TTC549 (cell line): ENCODE results near the gene MCTP1.
"Not testable (repeated sequence)": the region's sequence is repeated elsewhere in the genome, so short reads cannot be mapped to it uniquely, and the experiment has no call there.

ENCODE experiments used
- FAIRE-seq: peaks from 2 replicates; lab custom pipeline; 2012; peaks lifted over from hg19 to GRCh38; lab: Jason Lieb, UNC

MCTP1 gene

DNA sequence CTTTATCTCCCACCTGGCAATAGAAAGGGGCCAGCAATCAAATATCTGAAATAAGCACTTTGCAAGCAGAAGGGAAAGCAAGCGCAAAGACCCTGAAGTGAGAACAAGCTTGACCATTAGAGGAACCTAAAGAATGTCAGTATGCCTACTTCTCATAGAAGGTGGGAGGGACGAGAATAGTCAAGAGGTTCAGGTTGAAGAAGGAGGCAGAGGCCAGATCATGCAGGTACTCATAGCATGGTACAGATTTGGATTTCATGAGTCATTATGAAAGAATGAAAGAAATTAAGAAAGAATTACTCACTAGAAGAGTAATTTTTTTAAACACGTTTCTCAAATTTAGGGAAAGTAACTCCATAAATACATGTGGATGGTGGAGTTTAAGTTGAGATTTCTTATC lies 33.7 kb downstream of the MCTP1 start:
- no peak for FAIRE-seq

- no peak for FAIRE-seq
Observed at GRCh38 chr5:95244479-95244878, 40.4 kb downstream of the MCTP1 start.

GRCh38 chr5:95241635-95242034 lies 43.3 kb downstream of the MCTP1 start:
- FAIRE-seq = no peak

GRCh38 chr5:95241161-95241560 lies 43.7 kb downstream of the MCTP1 start:
- no peak for FAIRE-seq

- FAIRE-seq = peak; percentile 25
Observed at GRCh38 chr5:95238560-95239325, 46.2 kb downstream of the MCTP1 start.

DNA sequence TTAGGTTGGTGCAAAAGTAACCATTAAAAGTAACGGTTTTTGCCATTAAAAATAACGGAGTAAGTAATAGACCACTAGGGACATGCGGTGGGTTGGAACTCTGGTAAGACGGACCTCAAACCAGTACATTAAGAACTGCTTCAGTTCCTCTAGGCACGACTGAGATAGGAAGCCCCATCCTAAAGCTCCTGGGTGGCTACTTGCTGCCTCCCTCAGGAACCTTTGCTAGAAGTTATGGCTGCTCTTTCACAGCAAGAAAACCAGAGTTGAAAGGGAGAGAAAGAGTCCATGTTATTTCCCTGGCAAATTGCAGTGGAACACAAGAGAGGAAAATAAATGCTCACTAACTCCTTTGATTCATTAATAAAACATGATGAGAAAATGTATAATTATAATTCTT lies 47.6 kb downstream of the MCTP1 start:
- FAIRE-seq = no peak

DNA sequence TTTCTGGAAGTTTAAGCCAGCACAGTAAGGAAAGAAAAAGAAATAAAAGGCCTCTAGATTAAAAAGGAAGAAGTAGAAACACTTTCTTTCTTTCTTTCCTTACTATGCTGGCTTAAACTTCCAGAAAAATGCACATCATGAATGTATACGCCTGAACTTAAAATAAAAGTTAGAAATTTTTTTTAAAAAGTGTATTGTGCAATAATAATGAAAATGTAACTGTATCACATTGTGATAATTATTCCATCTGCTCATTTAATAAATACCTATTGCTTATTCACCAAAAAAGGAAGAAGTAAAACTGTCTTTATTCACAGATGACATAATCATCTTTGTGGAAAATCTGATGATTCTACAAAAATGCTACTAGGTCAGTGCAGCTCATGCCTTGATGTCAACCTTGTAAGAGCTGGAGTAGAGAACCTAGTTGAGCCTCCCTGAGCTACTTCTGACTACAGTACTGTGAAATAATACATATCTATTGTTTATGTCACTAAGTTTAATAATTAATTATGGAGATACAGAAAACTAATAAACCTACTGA lies 49.4 kb downstream of the MCTP1 start:
- no peak for FAIRE-seq

DNA sequence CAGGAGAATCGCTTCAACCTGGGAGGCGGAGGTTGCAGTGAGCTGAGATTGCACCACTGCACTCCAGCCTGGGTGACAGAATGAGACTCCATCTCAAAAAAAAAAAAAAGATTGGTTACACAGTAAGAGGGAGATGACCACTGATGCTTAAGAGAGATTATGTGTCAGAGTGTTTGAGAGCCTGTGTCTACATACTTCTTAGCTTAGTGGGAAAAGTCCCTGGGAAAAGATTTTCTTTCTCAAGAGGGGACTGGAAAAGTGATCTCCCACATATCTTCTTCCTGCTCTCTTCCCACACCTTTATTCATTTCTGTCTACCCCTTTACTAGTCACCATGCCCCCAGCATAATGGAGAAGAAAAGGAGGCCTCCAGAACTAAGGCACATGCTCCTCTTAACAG lies 55.2 kb downstream of the MCTP1 start:
- no peak for FAIRE-seq

DNA sequence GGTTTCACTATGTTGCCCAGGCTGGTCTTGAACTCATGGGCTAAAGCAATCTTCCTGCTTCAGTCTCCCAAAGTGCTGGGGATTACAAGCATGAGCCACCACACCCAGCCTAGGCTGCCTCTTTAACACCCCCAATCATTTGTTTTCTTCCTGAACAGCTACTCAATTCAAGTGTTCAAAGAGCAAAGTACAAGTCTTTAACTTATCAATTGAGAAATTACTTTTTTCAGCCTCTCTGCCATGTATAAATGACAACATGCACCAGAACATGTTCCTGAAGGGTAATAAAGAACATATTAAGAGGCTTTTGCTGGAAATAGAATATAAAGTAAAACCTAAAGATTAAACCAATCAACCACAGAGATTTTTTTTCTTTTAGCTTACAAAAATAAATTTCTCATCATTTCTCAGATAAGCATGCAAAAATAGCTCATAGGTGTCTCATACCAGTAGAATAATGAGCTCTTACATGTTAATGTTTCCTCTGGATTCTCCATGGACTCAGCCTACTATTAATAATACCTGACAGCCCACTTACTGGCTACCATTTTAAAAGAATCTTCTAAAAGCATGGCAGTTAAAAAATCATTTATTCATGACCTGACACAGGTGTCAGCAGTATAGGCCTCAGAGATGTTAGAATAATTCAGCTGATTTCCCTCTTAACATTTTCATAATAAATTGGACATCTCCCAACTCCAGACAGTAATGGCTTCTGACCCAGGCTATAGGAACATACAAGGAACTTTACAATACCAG lies 60.0 kb downstream of the MCTP1 start:
- FAIRE-seq = no peak

DNA sequence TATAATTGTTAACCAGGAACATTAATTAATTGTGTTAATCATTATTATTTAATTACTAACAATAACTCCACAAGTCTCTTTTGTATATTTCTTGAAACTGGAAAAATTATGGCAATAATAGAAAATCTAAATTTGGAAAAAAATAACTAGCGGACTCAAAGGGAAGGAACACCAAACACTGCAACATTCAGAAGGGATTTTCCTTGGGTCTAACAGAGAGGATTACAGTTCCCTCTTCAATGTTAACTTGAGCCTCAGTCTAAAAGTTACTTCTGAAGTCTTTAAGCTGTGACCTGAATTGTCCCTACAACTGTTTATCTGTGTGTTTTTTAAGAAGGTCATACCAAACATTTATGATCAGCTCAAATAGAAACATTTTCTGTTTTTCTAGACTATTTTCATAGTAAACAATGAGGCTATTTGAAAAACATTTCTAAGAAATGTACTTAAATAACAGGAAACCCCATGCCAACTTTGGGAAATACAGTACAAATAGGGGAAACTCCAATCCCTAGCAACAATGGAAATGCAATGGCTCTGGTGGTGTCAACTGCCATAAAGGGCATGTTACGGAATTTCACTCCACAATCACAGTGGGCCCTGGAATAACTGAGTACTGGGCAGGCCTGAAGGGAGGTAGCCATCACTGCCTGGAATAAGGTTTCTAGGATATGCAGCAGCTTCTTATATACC lies 61.2 kb downstream of the MCTP1 start:
- FAIRE-seq = no peak

DNA sequence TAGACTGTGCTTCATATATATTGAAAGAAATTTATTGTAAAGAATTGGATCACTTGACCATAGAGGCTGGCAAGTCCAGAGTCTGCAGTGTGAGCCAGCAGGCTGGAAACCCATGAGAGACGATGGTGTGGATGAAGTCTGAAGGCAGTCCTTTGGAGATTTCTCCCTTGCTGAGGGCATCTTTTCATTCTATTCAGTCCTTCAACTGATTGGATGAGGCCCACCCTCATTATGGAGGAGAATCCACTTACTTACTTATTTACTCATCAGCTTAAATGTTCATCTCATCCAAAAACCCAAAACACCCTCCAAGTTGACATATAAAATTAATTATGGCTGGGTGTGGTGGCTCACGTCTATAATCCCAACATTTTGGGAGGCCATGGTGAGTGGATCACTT lies 62.1 kb downstream of the MCTP1 start:
- no peak for FAIRE-seq

GRCh38 chr5:95221234-95221633 lies 63.7 kb downstream of the MCTP1 start:
- FAIRE-seq = no peak

DNA sequence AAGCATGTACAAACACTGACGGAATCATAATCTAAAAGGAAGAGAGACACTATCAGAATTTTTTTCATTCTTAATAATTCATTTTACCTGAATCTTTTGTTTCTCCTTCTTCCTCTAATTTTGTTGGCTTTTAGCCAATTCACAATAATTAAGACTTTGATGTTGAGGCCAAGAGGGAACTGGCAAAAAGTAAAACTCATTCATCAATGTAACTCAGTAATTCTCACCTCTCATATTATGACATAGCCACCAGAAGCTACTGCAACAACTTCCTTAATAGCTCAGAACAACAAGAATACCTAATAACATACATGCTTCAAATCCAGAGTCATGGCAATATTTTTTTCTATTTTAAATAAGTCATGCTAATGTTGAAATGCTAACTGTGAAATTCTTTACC lies 64.5 kb downstream of the MCTP1 start:
- no peak for FAIRE-seq

DNA sequence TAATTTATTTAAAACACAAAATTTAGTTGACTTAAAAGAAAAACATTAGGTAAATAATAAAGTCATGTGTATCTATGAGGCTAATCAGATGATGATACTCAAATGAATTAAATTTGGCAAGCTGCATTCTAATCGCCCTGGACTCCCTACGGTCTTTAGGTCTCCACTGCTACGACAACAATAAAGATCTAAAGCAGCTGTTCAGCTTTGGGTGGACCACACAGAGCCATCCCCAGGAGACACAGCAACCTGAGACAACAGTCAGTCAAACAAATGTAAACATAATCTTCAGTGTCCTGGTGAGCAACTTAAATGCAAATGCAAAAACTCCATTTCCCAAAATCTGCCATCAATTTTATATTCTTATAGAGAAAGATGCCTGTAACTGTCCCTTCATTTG lies 65.5 kb downstream of the MCTP1 start:
- FAIRE-seq = no peak

- FAIRE-seq = no peak
Observed at GRCh38 chr5:95217881-95218280, 67.0 kb downstream of the MCTP1 start.

GRCh38 chr5:95217351-95217750 lies 67.5 kb downstream of the MCTP1 start:
- FAIRE-seq = no peak

- no peak for FAIRE-seq
Observed at GRCh38 chr5:95216136-95216955, 68.5 kb downstream of the MCTP1 start.

GRCh38 chr5:95207811-95208210 lies 77.1 kb downstream of the MCTP1 start:
- FAIRE-seq = not testable (repeated sequence)

- no peak for FAIRE-seq
Observed at GRCh38 chr5:95194856-95195255, 90.0 kb downstream of the MCTP1 start.

GRCh38 chr5:95191330-95191729 lies 93.6 kb downstream of the MCTP1 start:
- FAIRE-seq = no peak

GRCh38 chr5:95184924-95185323 lies 100.0 kb downstream of the MCTP1 start:
- no peak for FAIRE-seq

GRCh38 chr5:95181644-95182043 lies 103.2 kb downstream of the MCTP1 start:
- no peak for FAIRE-seq
